ENCODE measurements around the gene ILF3. TPM values are rescaled to one million over a fixed set of nuclear protein-coding genes. Genes with fewer than 3 reads are reported as not detected.

ILF3 gene
- polyA plus RNA-seq, 1 experiment = 155 TPM

GRCh38 chr19:10634963-10635362 lies 19.2 kb upstream of the ILF3 start:
- no peak overlapping the region for H3K27ac ChIP-seq (ENCODE audit: low read depth, low read length)
- no peaks in the 10 kb centered on the region for H3K27me3 ChIP-seq (ENCODE audit: control insufficient read depth, insufficient read depth, low read length)
- H3K9me3 ChIP-seq (ENCODE audit: control insufficient read depth, insufficient read depth, low read length) = no peaks in the 10 kb centered on the region; the same call in 1 of the 2 replicates
- no peak overlapping the region for H3K4me3 ChIP-seq (ENCODE audit: low read depth, low read length)
- POLR2A ChIA-PET = no interaction called here
- no peak for DNase-seq (ENCODE audit: low read depth, low spot score)
- CTCF ChIA-PET = interaction anchor here (0.6 to 1.4 kb wide), 2 partner anchors 10 to 54 kb away, joined by 5 to 6 read pairs; no protein-coding TSS in a partner anchor
- no peak for TF ChIP-seq CTCF (IDR thresholded peaks at IDR 0.05; ENCODE audit: low read depth, low read length)

GRCh38 chr19:10636304-10636972 lies 17.7 kb upstream of the ILF3 start:
- POLR2A ChIA-PET = no interaction called here
- DNase-seq (ENCODE audit: low read depth, low spot score) = no peak
- no peak for TF ChIP-seq CTCF (IDR thresholded peaks at IDR 0.05; ENCODE audit: low read depth, low read length)
- H3K9me3 ChIP-seq (ENCODE audit: control insufficient read depth, insufficient read depth, low read length) = no peaks in the 10 kb centered on the region; the same call in 1 of the 2 replicates
- H3K27ac ChIP-seq (ENCODE audit: low read depth, low read length) = no peak overlapping the region
- no peak overlapping the region for H3K4me3 ChIP-seq (ENCODE audit: low read depth, low read length)
- H3K27me3 ChIP-seq (ENCODE audit: control insufficient read depth, insufficient read depth, low read length) = no peaks in the 10 kb centered on the region
- CTCF ChIA-PET = no interaction called here

- no peak for TF ChIP-seq CTCF (IDR thresholded peaks at IDR 0.05; ENCODE audit: low read depth, low read length)
- POLR2A ChIA-PET = no interaction called here
- H3K27me3 ChIP-seq (ENCODE audit: control insufficient read depth, insufficient read depth, low read length) = no peaks in the 10 kb centered on the region
- H3K9me3 ChIP-seq (ENCODE audit: control insufficient read depth, insufficient read depth, low read length) = no peaks in the 10 kb centered on the region; the same call in 1 of the 2 replicates
- no peak overlapping the region for H3K4me3 ChIP-seq (ENCODE audit: low read depth, low read length)
- DNase-seq (ENCODE audit: low read depth, low spot score) = no peak
- CTCF ChIA-PET = no interaction called here
- no peak overlapping the region for H3K27ac ChIP-seq (ENCODE audit: low read depth, low read length)
These were observed 16.3 kb upstream of the ILF3 start for GRCh38 chr19:10637894-10638293.

GRCh38 chr19:10639836-10640235 lies 14.3 kb upstream of the ILF3 start:
- TF ChIP-seq CTCF (IDR thresholded peaks at IDR 0.05; ENCODE audit: low read depth, low read length) = no peak
- Histone ChIP-seq H3K9me3 (ENCODE audit: control insufficient read depth, insufficient read depth, low read length) (no peaks in the 10 kb centered on the region; the same call in 1 of the 2 replicates), H3K27me3 (ENCODE audit: control insufficient read depth, insufficient read depth, low read length) (no peaks in the 10 kb centered on the region), H3K27ac (ENCODE audit: low read depth, low read length) (no peak overlapping the region), H3K4me3 (ENCODE audit: low read depth, low read length) (no peak overlapping the region)
- CTCF ChIA-PET = interaction anchor here (0.6 to 3.8 kb wide), 2 partner anchors 59 to 250 kb away, joined by 3 to 33 read pairs; no protein-coding TSS in a partner anchor
- no peak for DNase-seq (ENCODE audit: low read depth, low spot score)
- POLR2A ChIA-PET = no interaction called here

- ChIA-PET CTCF (interaction anchor here (3.8 kb wide), 1 partner anchor 60 kb away, joined by 33 read pairs; no protein-coding TSS in a partner anchor), POLR2A (no interaction called here)
- H3K27ac ChIP-seq (ENCODE audit: low read depth, low read length) = no peak overlapping the region
- no peak overlapping the region for H3K4me3 ChIP-seq (ENCODE audit: low read depth, low read length)
- DNase-seq (ENCODE audit: low read depth, low spot score) = no peak
- TF ChIP-seq CTCF (IDR thresholded peaks at IDR 0.05; ENCODE audit: low read depth, low read length) = no peak
- H3K27me3 ChIP-seq (ENCODE audit: control insufficient read depth, insufficient read depth, low read length) = no peaks in the 10 kb centered on the region
- no peaks in the 10 kb centered on the region; the same call in 1 of the 2 replicates for H3K9me3 ChIP-seq (ENCODE audit: control insufficient read depth, insufficient read depth, low read length)
These were observed 13.8 kb upstream of the ILF3 start for GRCh38 chr19:10640361-10640760.
